HG03354 (cell line): ENCODE results near the gene NFATC4.
A peak's percentile ranks its signal among the peaks of the same experiment; 100 is the strongest.
"Not testable (repeated sequence)": the region's sequence is repeated elsewhere in the genome, so short reads cannot be mapped to it uniquely, and the experiment has no call there.

ENCODE experiments used
- ATAC-seq: cut with Tn5 transposase; IDR thresholded peaks from one replicate; pipeline ENCODE4 v1.9.1; 2021; ENCODE audit warnings: mild to moderate bottlenecking; ENCODE audit not compliant: unreplicated experiment, poor library complexity, severe bottlenecking

Gene NFATC4

GRCh38 chr14:24365600-24366412, 2.2 kb upstream of the NFATC4 start:
- peak; percentile 50 for ATAC-seq

GRCh38 chr14:24366413-24366720, 1.6 kb upstream of the NFATC4 start:
- ATAC-seq = no peak

GRCh38 chr14:24366721-24367513, 1.1 kb upstream of the NFATC4 start:
- peak; percentile 66 for ATAC-seq

DNA sequence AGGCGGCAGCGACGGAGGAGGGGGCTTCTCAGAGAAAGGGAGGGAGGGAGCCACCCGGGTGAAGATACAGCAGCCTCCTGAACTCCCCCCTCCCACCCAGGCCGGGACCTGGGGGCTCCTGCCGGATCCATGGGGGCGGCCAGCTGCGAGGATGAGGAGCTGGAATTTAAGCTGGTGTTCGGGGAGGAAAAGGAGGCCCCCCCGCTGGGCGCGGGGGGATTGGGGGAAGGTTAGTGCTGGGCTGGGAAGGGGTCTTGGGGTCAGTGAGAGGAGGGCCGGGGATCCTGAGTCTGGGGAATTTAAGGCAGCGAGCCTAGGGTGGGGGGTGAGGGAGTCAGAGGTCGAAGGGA, 203 bp downstream of the NFATC4 start:
- ATAC-seq = no peak

GRCh38 chr14:24368562-24369252, 723 bp downstream of the NFATC4 start:
- no peak for ATAC-seq

DNA sequence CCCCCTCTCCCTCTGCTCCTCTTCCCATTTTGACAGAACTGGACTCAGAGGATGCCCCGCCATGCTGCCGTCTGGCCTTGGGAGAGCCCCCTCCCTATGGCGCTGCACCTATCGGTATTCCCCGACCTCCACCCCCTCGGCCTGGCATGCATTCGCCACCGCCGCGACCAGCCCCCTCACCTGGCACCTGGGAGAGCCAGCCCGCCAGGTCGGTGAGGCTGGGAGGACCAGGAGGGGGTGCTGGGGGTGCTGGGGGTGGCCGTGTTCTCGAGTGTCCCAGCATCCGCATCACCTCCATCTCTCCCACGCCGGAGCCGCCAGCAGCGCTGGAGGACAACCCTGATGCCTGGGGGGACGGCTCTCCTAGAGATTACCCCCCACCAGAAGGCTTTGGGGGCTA, 1.5 kb downstream of the NFATC4 start:
- no peak for ATAC-seq

- no peak for ATAC-seq
Measured at GRCh38 chr14:24369907-24370687, 2.1 kb downstream of the NFATC4 start.

- no peak for ATAC-seq
Measured at GRCh38 chr14:24370748-24371147, 2.8 kb downstream of the NFATC4 start.

- ATAC-seq = not testable (repeated sequence)
Measured at GRCh38 chr14:24371605-24372004, 3.6 kb downstream of the NFATC4 start.

- no peak for ATAC-seq
Measured at GRCh38 chr14:24372701-24373416, 4.9 kb downstream of the NFATC4 start.

DNA sequence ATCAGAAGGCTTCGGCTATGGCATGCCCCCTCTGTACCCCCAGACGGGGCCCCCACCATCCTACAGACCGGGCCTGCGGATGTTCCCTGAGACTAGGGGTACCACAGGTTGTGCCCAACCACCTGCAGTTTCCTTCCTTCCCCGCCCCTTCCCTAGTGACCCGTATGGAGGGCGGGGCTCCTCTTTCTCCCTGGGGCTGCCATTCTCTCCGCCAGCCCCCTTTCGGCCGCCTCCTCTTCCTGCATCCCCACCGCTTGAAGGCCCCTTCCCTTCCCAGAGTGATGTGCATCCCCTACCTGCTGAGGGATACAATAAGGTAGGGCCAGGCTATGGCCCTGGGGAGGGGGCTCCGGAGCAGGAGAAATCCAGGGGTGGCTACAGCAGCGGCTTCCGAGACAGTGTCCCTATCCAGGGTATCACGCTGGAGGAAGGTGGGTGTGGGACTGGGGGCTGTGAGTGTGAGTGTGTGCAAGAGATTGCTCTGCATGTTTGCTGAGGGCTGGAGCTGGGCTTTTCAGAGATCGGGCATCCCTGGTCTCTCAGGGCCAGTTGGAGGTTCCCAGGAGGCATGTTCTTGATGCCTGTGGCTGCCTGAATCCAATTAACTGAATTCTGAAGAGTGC, 8.6 kb downstream of the NFATC4 start:
- no peak for ATAC-seq

- ATAC-seq = no peak
Measured at GRCh38 chr14:24377126-24377525, 9.1 kb downstream of the NFATC4 start.

DNA sequence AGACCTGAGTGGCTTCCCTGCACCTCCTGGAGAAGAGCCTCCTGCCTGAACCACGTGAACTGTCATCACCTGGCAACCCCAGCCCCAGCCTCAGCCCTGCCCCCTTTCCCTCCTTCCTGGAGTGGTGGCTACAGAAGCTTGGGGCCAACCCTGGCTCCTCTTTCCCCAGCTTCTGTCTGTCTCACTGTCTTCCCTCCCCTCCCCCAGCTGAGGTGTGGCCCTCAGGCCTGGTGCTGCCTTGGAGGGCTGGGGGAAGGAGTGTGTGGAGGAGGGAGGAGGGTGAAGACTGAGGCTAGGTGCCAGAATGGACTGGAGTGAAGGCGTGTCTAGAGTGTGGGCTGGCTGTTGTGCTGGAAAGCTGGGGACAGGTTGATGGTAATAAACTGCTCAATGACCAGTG, 9.7 kb downstream of the NFATC4 start:
- ATAC-seq = no peak

GRCh38 chr14:24378327-24378726, 10.3 kb downstream of the NFATC4 start:
- ATAC-seq = no peak

- no peak for ATAC-seq
Measured at GRCh38 chr14:24378981-24379906, 11.3 kb downstream of the NFATC4 start.

DNA sequence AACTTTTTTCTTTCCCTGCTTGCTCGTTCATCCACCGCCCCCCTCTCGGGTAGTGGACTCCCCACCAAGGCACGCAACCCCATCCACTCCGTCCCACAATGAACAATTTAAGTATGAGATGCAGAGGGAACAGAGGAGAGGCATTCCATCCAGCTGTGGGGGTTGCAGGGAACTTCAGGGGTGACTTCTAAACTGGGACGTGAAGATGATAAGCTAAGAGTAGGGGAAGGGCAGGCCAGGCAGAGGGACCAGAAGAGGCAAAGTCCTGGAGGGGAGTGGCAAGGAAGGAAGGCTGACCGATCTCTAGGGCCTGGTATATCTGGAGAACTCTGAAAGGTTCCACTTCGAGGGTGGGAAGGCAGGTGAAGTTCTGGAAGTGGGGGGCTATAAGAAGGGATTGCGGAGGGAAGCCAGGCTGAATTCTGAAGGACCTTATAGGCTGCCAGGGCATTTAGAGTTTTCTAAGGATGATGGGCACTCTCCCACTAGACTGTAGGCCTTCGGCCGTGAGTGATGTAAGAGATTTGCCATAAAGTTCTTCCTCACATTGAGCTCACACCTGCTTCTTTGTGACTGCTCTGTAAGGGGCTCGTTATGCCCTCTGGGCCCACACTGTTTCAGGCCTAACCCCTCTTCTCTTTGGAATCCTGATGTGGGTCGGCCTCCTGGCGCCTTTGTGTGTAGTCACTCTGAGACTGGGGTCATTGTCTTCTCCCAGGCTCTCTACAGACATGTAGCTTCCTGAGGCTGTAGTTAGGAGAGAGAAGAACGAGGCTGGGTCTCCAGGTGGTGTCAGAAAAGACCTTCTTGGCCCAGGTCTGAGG, 12.1 kb downstream of the NFATC4 start:
- ATAC-seq = no peak

DNA sequence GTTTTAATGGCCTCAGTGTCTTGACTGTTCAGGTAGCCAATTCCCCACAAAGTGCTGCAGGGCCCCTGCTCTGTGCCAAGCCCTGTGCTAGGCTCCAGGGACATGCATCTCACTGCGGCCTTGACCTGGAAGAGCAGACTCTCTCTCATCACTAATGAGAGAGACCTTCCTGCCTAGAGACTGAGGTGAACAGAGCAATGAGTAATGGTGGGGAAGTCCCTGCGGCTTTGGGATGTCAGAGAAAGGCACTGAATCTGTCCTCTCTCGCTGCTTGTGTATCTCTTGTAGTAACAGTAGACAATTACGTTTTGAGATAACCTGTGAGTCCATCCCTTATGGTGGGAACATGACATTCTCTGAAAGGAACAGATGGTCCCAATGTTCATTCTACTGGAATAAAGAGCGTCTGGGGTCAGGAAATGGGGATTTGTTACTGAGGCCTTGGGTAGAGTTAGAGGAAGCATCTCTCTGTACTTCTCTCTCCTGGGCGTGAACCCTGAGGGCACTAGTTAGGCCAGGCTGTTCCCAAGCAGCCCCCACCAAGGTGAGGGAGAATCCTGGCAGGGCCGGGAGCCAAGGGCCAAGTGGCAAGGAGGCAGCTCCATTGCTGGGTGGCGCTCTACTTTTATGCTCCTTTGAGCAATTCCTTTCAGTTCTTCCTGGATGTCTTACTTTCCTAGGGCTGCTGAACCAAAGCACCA, 13.5 kb downstream of the NFATC4 start:
- ATAC-seq = no peak
